KMS-11 (cell line): Measurements from ENCODE around the gene OR51A2.

Experiments
- H2AFZ ChIP-seq: fragments of 200-600 bp; sonication (generic); 2 replicates; pipeline ENCODE4 v1.6.1; 2016; ENCODE audit warnings: antibody characterized with exemption, mixed run types, low read depth
- H3K27ac ChIP-seq: fragments of 200-600 bp; sonication (generic); 2 replicates; pipeline ENCODE4 v1.6.1; 2016; ENCODE audit warnings: mild to moderate bottlenecking, mixed run types
- H3K27me3 ChIP-seq: fragments of 200-600 bp; sonication (generic); 2 replicates; pipeline ENCODE4 v1.6.1; 2017; ENCODE audit warnings: mild to moderate bottlenecking, low read depth, mixed run types, moderate library complexity; ENCODE audit not compliant: insufficient read depth
- H3K36me3 ChIP-seq: fragments of 200-600 bp; sonication (generic); 2 replicates; pipeline ENCODE4 v1.6.1; 2017; ENCODE audit warnings: mild to moderate bottlenecking, mixed run types; ENCODE audit not compliant: insufficient read depth
- H3K4me1 ChIP-seq: fragments of 200-600 bp; sonication (generic); 2 replicates; pipeline ENCODE4 v1.6.1; 2016; ENCODE audit warnings: mild to moderate bottlenecking, low read depth, mixed run types; ENCODE audit not compliant: poor library complexity, severe bottlenecking
- H3K4me2 ChIP-seq: fragments of 200-600 bp; sonication (generic); 2 replicates; pipeline ENCODE4 v1.7.0; 2016; ENCODE audit warnings: mild to moderate bottlenecking, mixed run types
- H3K4me3 ChIP-seq: fragments of 200-600 bp; sonication (generic); IDR thresholded peaks from 2 replicates; pipeline ENCODE4 v1.6.1; 2017; ENCODE audit warnings: low read depth, low read length, mixed read lengths; ENCODE audit not compliant: insufficient read depth
- H3K79me2 ChIP-seq: fragments of 200-600 bp; sonication (generic); 2 replicates; pipeline ENCODE4 v1.6.1; 2016; ENCODE audit warnings: low read depth, mixed run types; ENCODE audit not compliant: insufficient read depth
- H3K9ac ChIP-seq: fragments of 200-600 bp; sonication (generic); 2 replicates; pipeline ENCODE4 v1.6.1; 2016; ENCODE audit warnings: mild to moderate bottlenecking, mixed run types
- H4K20me1 ChIP-seq: fragments of 200-600 bp; sonication (generic); 2 replicates; pipeline ENCODE4 v1.6.1; 2016; ENCODE audit warnings: mild to moderate bottlenecking, mixed run types; ENCODE audit not compliant: insufficient read depth
- TF ChIP-seq, protein P1 (sequence below): fragments of 200-600 bp; sonication (generic); conservative IDR thresholded peaks from 2 replicates; pipeline ENCODE4 v1.6.1; 2017; ENCODE audit warnings: low read depth, mild to moderate bottlenecking, antibody characterized with exemption, low read length, moderate library complexity, mixed read lengths

OR51A2 gene

DNA sequence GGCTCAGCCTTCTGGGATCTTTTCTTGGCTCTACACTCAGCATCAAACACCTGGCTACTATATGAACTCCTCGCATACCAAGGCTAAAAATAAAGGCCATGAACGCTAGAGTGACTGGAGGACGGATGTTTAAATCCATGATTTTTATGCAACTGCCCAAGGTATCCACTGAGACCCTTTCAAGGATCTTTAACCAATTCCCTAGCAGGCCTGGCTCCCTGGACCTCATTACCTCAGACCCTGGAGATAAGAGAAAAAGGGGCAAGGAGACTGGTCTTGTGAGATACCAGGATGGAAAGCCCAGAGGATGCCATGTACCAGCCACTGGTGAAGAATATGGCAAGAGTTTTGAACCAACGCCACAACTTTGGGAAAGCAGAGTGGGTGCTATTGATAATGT, 36.3 kb downstream of the OR51A2 start, which contains the start of gene OR51G2:
Gene OR51G2 (minus strand): TSS at position 101 of the 400 bp plus-strand sequence. CDS start 3,687 bp downstream, outside the sequence.
- Histone ChIP-seq H3K4me2 (no peak within 1 kb of the TSS), H4K20me1 (no peaks in the 10 kb centered on the region), H3K4me1 (no peaks in the 10 kb centered on the region), H3K36me3 (no peaks in the 10 kb centered on the region), H3K27ac (no peak within 1 kb of the TSS), H3K9ac (no peak within 1 kb of the TSS), H2AFZ (no peak within 1 kb of the TSS), H3K4me3 (no peak within 1 kb of the TSS), H3K79me2 (no peaks in the 10 kb centered on the region), H3K27me3 (no peaks in the 10 kb centered on the region)
- TF ChIP-seq, protein P1, sequence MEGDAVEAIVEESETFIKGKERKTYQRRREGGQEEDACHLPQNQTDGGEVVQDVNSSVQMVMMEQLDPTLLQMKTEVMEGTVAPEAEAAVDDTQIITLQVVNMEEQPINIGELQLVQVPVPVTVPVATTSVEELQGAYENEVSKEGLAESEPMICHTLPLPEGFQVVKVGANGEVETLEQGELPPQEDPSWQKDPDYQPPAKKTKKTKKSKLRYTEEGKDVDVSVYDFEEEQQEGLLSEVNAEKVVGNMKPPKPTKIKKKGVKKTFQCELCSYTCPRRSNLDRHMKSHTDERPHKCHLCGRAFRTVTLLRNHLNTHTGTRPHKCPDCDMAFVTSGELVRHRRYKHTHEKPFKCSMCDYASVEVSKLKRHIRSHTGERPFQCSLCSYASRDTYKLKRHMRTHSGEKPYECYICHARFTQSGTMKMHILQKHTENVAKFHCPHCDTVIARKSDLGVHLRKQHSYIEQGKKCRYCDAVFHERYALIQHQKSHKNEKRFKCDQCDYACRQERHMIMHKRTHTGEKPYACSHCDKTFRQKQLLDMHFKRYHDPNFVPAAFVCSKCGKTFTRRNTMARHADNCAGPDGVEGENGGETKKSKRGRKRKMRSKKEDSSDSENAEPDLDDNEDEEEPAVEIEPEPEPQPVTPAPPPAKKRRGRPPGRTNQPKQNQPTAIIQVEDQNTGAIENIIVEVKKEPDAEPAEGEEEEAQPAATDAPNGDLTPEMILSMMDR = no peak

DNA sequence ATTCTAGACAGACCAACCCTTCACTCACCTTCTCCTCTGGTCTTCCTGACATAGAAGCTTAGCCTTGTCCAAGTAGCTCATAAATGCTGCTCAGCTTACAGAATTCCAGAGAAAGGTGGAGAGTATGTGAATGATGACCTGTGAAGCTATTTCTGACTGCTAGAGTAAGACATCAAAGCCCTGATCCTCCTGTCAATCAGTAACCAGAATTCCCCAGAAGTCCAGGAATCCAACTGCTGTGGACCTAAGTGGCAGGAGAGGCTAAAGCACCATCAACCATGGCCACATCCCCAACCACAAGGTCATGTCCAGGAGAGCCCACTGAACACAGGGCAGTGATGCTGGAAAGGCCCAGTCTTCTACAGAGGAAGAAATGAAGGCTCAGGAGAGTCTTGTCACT, 38.9 kb downstream of the OR51A2 start:
- Histone ChIP-seq H3K27ac (no peak overlapping the region), H4K20me1 (no peaks in the 10 kb centered on the region), H3K9ac (no peak overlapping the region), H3K4me3 (no peak overlapping the region), H3K27me3 (no peaks in the 10 kb centered on the region), H2AFZ (no peak overlapping the region), H3K4me2 (no peak overlapping the region), H3K4me1 (no peaks in the 10 kb centered on the region), H3K79me2 (no peaks in the 10 kb centered on the region), H3K36me3 (no peaks in the 10 kb centered on the region)
- TF ChIP-seq, protein P1 = no peak
